ENCODE measurements around the gene ZMYND11. TPM values are rescaled to one million over a fixed set of nuclear protein-coding genes. Genes with fewer than 3 reads are reported as not detected.

The ZMYND11 gene
- polyA plus RNA-seq, 1 donor (not counting 4 experiments of a cell fraction or from before 2014, with no cell fraction given), result 36.1 TPM

GRCh38 chr10:283916-284356, 148.7 kb downstream of the ZMYND11 start:
- H3K27me3 ChIP-seq (ENCODE audit: control insufficient read depth, extremely low read depth, insufficient read depth, low read length), result no peaks in the 10 kb centered on the region
- H3K4me1 ChIP-seq (ENCODE audit: control insufficient read depth, extremely low read depth, insufficient read depth, low read length), result no peaks in the 10 kb centered on the region
- no peaks in the 10 kb centered on the region for H3K9me1 ChIP-seq (ENCODE audit: control insufficient read depth, extremely low read depth, insufficient read depth, low read length)
- H3K4me2 ChIP-seq (ENCODE audit: control insufficient read depth, extremely low read depth, insufficient read depth, low read depth, low read length), result no peak overlapping the region
- FAIRE-seq, result no peak
- no peak overlapping the region for H3K9ac ChIP-seq (ENCODE audit: control insufficient read depth, extremely low read depth, insufficient read depth, low read length)
- no peak for DNase-seq (ENCODE audit: low read depth, low spot score)
- no peak overlapping the region for H3K4me3 ChIP-seq (ENCODE audit: control insufficient read depth in 2 of 3, extremely low read depth in 1 of 3, insufficient read depth in 2 of 3, low read depth in 1 of 3, low read length in 3 of 3)
- no peaks in the 10 kb centered on the region for H3K36me3 ChIP-seq (ENCODE audit: control insufficient read depth in 2 of 2, extremely low read depth in 1 of 2, insufficient read depth in 2 of 2, low read length in 2 of 2)
- H2AFZ ChIP-seq (ENCODE audit: control insufficient read depth, low read length), result no peak overlapping the region
- H3K27ac ChIP-seq (ENCODE audit: control insufficient read depth, insufficient read depth, low read length), result no peak overlapping the region
- dilution Hi-C loops (cut with MboI; ENCODE audit: extremely low pct_ligation_motif_present, low sequenced_read_pairs), result no loop called here
- no peaks in the 10 kb centered on the region for H4K20me1 ChIP-seq (ENCODE audit: control insufficient read depth, extremely low read depth, insufficient read depth, low read length)
- no peaks in the 10 kb centered on the region for H3K9me3 ChIP-seq (ENCODE audit: control insufficient read depth, low read depth, low read length)
- TF ChIP-seq EZH2 (IDR thresholded peaks at IDR 0.05; ENCODE audit: low read length), result no peak
- TF ChIP-seq, protein P1, sequence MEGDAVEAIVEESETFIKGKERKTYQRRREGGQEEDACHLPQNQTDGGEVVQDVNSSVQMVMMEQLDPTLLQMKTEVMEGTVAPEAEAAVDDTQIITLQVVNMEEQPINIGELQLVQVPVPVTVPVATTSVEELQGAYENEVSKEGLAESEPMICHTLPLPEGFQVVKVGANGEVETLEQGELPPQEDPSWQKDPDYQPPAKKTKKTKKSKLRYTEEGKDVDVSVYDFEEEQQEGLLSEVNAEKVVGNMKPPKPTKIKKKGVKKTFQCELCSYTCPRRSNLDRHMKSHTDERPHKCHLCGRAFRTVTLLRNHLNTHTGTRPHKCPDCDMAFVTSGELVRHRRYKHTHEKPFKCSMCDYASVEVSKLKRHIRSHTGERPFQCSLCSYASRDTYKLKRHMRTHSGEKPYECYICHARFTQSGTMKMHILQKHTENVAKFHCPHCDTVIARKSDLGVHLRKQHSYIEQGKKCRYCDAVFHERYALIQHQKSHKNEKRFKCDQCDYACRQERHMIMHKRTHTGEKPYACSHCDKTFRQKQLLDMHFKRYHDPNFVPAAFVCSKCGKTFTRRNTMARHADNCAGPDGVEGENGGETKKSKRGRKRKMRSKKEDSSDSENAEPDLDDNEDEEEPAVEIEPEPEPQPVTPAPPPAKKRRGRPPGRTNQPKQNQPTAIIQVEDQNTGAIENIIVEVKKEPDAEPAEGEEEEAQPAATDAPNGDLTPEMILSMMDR (optimal IDR thresholded peaks at IDR 0.05 in 1 of 3, IDR thresholded peaks at IDR 0.05 in 1 of 3, conservative IDR thresholded peaks at IDR 0.05 in 1 of 3; ENCODE audit: extremely low read depth in 1 of 3, insufficient read depth in 2 of 3, low read length in 3 of 3), result no peak
- no peaks in the 10 kb centered on the region for H3K79me2 ChIP-seq (ENCODE audit: control insufficient read depth, insufficient read depth, low read length)

GRCh38 chr10:285216-285615, 150.0 kb downstream of the ZMYND11 start:
- Histone ChIP-seq H3K4me1 (ENCODE audit: control insufficient read depth, extremely low read depth, insufficient read depth, low read length) (no peaks in the 10 kb centered on the region), H3K27ac (ENCODE audit: control insufficient read depth, insufficient read depth, low read length) (no peak overlapping the region), H3K79me2 (ENCODE audit: control insufficient read depth, insufficient read depth, low read length) (no peaks in the 10 kb centered on the region), H3K9me3 (ENCODE audit: control insufficient read depth, low read depth, low read length) (no peaks in the 10 kb centered on the region), H3K4me2 (ENCODE audit: control insufficient read depth, extremely low read depth, insufficient read depth, low read depth, low read length) (no peak overlapping the region), H3K36me3 (ENCODE audit: control insufficient read depth in 2 of 2, extremely low read depth in 1 of 2, insufficient read depth in 2 of 2, low read length in 2 of 2) (no peaks in the 10 kb centered on the region), H4K20me1 (ENCODE audit: control insufficient read depth, extremely low read depth, insufficient read depth, low read length) (no peaks in the 10 kb centered on the region), H3K27me3 (ENCODE audit: control insufficient read depth, extremely low read depth, insufficient read depth, low read length) (no peaks in the 10 kb centered on the region), H2AFZ (ENCODE audit: control insufficient read depth, low read length) (no peak overlapping the region), H3K9ac (ENCODE audit: control insufficient read depth, extremely low read depth, insufficient read depth, low read length) (no peak overlapping the region), H3K9me1 (ENCODE audit: control insufficient read depth, extremely low read depth, insufficient read depth, low read length) (no peaks in the 10 kb centered on the region), H3K4me3 (ENCODE audit: control insufficient read depth in 2 of 3, extremely low read depth in 1 of 3, insufficient read depth in 2 of 3, low read depth in 1 of 3, low read length in 3 of 3) (no peak overlapping the region)
- dilution Hi-C loops (cut with MboI; ENCODE audit: extremely low pct_ligation_motif_present, low sequenced_read_pairs), result no loop called here
- DNase-seq (ENCODE audit: low read depth, low spot score) (no peak), FAIRE-seq (no peak)
- TF ChIP-seq, protein P1 (optimal IDR thresholded peaks at IDR 0.05 in 1 of 3, IDR thresholded peaks at IDR 0.05 in 1 of 3, conservative IDR thresholded peaks at IDR 0.05 in 1 of 3; ENCODE audit: extremely low read depth in 1 of 3, insufficient read depth in 2 of 3, low read length in 3 of 3), result no peak
- no peak for TF ChIP-seq EZH2 (IDR thresholded peaks at IDR 0.05; ENCODE audit: low read length)

Data from keratinocyte (primary cell).